ENCODE data around the gene DSTYK. TPM values are rescaled to one million over a fixed set of nuclear protein-coding genes. Genes with fewer than 3 reads are reported as not detected.
"Not testable (repeated sequence)": the region's sequence is repeated elsewhere in the genome, so short reads cannot be mapped to it uniquely, and the experiment has no call there.

The DSTYK gene
- total and polyA plus RNA-seq, 8 donors: 2.9 to 9.0 (median 4.4) TPM

- FAIRE-seq (no peak), ATAC-seq (no peak)
Observed at GRCh38 chr1:205162301-205162700, 49.2 kb downstream of the DSTYK start.

GRCh38 chr1:205161076-205161475, 50.4 kb downstream of the DSTYK start:
- Histone ChIP-seq H3K4me1 (no peaks in the 10 kb centered on the region), H3K4me3 (no peak overlapping the region), H3K27ac (no peak overlapping the region), H3K9me3 (no peaks in the 10 kb centered on the region), H3K36me3 (peaks cover 0 to 60% (median 36%) of the 10 kb centered on the region in 3 donors), H3K27me3 (no peaks in the 10 kb centered on the region)
- DNase-seq (no peak), FAIRE-seq (no peak), ATAC-seq (no peak)
- 95% methylated on average over 6 of the region's 6 CpGs for WGBS, 2 donors
- TF ChIP-seq CTCF (IDR thresholded peaks at IDR 0.05): no peak
- intact Hi-C loops (cut with DNase I): no loop called here

More at GRCh38 chr1:205162301-205162700, 49.2 kb downstream of the DSTYK start:
- Histone ChIP-seq H3K9me3 (no peaks in the 10 kb centered on the region), H3K27me3 (no peaks in the 10 kb centered on the region), H3K27ac (no peak overlapping the region), H3K4me3 (no peak overlapping the region), H3K4me1 (no peaks in the 10 kb centered on the region), H3K36me3 (peaks cover 0 to 48% (median 36%) of the 10 kb centered on the region in 3 donors)
- DNase-seq: no peak
- intact Hi-C loops (cut with DNase I): no loop called here
- 81 to 95% methylated on average over 1 of the region's 1 CpG for WGBS, 2 donors
- no peak for TF ChIP-seq CTCF (IDR thresholded peaks at IDR 0.05)

- peaks cover 0 to 69% (median 33%) of the 10 kb centered on the region in 3 donors for H3K36me3 ChIP-seq
Observed at GRCh38 chr1:205158048-205158616, 53.4 kb downstream of the DSTYK start.

GRCh38 chr1:205155665-205156377, 55.7 kb downstream of the DSTYK start:
- intact Hi-C loops (cut with DNase I); H3K9me3 ChIP-seq; FAIRE-seq; DNase-seq; H3K27me3 ChIP-seq; H3K27ac ChIP-seq; H3K4me1 ChIP-seq; ATAC-seq; H3K4me3 ChIP-seq: not testable (repeated sequence)
- 81 to 98% methylated on average over 3 of the region's 3 CpGs for WGBS, 2 donors
- H3K36me3 ChIP-seq: peaks cover 0 to 47% (median 25%) of the 10 kb centered on the region in 3 donors

More at GRCh38 chr1:205158048-205158616, 53.4 kb downstream of the DSTYK start:
- no peaks in the 10 kb centered on the region for H3K4me1 ChIP-seq
- DNase-seq (no peak), FAIRE-seq (no peak), ATAC-seq (no peak)
- H3K27me3 ChIP-seq: no peaks in the 10 kb centered on the region
- H3K4me3 ChIP-seq: no peak overlapping the region
- no peak overlapping the region for H3K27ac ChIP-seq
- intact Hi-C loops (cut with DNase I): no loop called here
- WGBS, 2 donors: 85 to 92% methylated on average over 2 of the region's 2 CpGs
- TF ChIP-seq CTCF (IDR thresholded peaks at IDR 0.05): no peak
- H3K9me3 ChIP-seq: no peaks in the 10 kb centered on the region

GRCh38 chr1:205152505-205152904, 59.0 kb downstream of the DSTYK start:
- Histone ChIP-seq H3K4me1 (no peaks in the 10 kb centered on the region), H3K9me3 (no peaks in the 10 kb centered on the region), H3K27me3 (no peaks in the 10 kb centered on the region), H3K36me3 (peaks cover 0 to 46% (median 4%) of the 10 kb centered on the region in 3 donors), H3K27ac (no peak overlapping the region), H3K4me3 (no peak overlapping the region)
- FAIRE-seq (no peak), DNase-seq (no peak), ATAC-seq (no peak)
- intact Hi-C loops (cut with DNase I): no loop called here
- WGBS, 2 donors: 94 to 96% methylated on average over 4 of the region's 4 CpGs
- no peak for TF ChIP-seq CTCF (IDR thresholded peaks at IDR 0.05)
